H1 (cell line): Measurements from ENCODE around the gene MYRF. TPM values are rescaled to one million over a fixed set of nuclear protein-coding genes. Genes with fewer than 3 reads are reported as not detected.

Source experiments
- ASH2L ChIP-seq: fragments of 200-600, 300-600 bp; sonication (generic); IDR thresholded peaks from one replicate; pipeline ENCODE4 v1.7.1; 2017; ENCODE audit warnings: low read length
- BACH1 ChIP-seq: IDR thresholded peaks from 2 replicates; pipeline ENCODE4 v1.6.1; 2012; ENCODE audit warnings: low read length, improper control_type of control experiment
- BCL11A ChIP-seq, 2 experiments: IDR thresholded peaks; one replicate each; pipeline ENCODE4 v1.6.1; 2011; ENCODE audit warnings: low read depth in 2 of 2, low read length in 2 of 2, mild to moderate bottlenecking in 2 of 2
- BRCA1 ChIP-seq: IDR thresholded peaks from 2 replicates; pipeline ENCODE4 v1.6.1; 2012; ENCODE audit warnings: low read depth, low read length, improper control_type of control experiment
- CBX5 ChIP-seq: fragments of 300-800, 300-1000 bp; sonication (generic); IDR thresholded peaks from 2 replicates; pipeline ENCODE4 v1.7.1; 2016; ENCODE audit warnings: antibody characterized with exemption, low read length, low read depth
- EP300 ChIP-seq, 2 experiments: IDR thresholded peaks; 1 replicate in 1 of 2; 2 replicates in 1 of 2; pipeline ENCODE4 v1.6.1; 2011 to 2012; ENCODE audit warnings: low read depth in 2 of 2, low read length in 2 of 2, mild to moderate bottlenecking in 2 of 2, borderline replicate concordance in 1 of 2, inconsistent platforms in 1 of 2, moderate library complexity in 1 of 2
- POLR2AphosphoS5 ChIP-seq: IDR thresholded peaks from 2 replicates; pipeline ENCODE4 v1.6.1; 2011; ENCODE audit warnings: low read depth, low read length
- SIN3A ChIP-seq, 2 experiments: IDR thresholded peaks in 1 of 2; conservative IDR thresholded peaks in 1 of 2; 2 replicates each; pipeline ENCODE4 v1.6.1; 2011 to 2012; ENCODE audit warnings: low read length in 2 of 2, improper control_type of control experiment in 1 of 2, low read depth in 1 of 2, mild to moderate bottlenecking in 1 of 2
- polyA plus RNA-seq, 7 experiments: library from polyadenylated mRNA; depleted of rRNA in 3 of 7; stranded (reverse) in 5 of 7; unstranded in 2 of 7; fragments of >200 nt in 5 of 7; fragments of 200-250 nt in 2 of 7; gene quantifications; 1 replicate in 5 of 7; 2 replicates in 1 of 7; 4 replicates in 1 of 7; pipeline versions ENCODE4 v1.2.1 to v1.2.3, GENCODE V29; 2011 to 2013; ENCODE audit warnings: missing spikeins in 2 of 7, mixed read lengths in 2 of 7
- total RNA-seq: library from RNA; stranded (reverse); fragmentation: NEBNext Ultra II Directional; extraction: Animal tissue kit (Norgen Biotek cat#: 25700); gene quantifications from 2 replicates; pipeline ENCODE4 v1.2.1, GENCODE V29; 2021
- TF ChIP-seq, protein P1 (sequence below): IDR thresholded peaks from 2 replicates; pipeline ENCODE4 v1.6.1; 2012; ENCODE audit warnings: inconsistent platforms

The MYRF gene
- total and polyA plus RNA-seq, 2 of the 8 experiments (the other 6 are each of a cell fraction or from before 2014, with no cell fraction given) = 6.0 to 6.1 TPM

DNA sequence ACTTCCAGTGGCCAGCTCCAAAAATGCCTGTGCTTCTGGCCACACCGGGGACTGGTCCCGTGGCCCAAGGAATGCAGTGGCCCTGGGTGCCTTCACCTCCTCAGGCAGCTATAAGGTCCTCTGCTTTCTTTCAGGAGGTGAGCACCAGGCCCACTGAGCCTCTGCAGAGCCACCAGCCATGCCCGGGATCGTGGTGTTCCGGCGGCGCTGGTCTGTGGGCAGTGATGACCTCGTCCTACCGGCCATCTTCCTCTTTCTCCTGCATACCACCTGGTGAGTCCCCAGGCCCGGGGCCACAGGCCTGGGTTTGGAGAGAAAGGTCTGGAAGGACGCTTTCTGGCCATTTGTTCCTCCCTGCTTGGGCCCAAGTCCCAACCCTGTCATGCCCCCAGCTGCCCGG is 32.5 kb upstream of the MYRF start (continued):
- TF ChIP-seq POLR2AphosphoS5 (no peak), BRCA1 (no peak), BCL11A (IDR thresholded peaks at IDR 0.05; ENCODE audit: low read depth in 2 of 2, low read length in 2 of 2) (no peak), EP300 (IDR thresholded peaks at IDR 0.05; ENCODE audit: borderline replicate concordance in 1 of 2, low read depth in 2 of 2, low read length in 2 of 2) (no peak), CBX5 (no peak), BACH1 (no peak), ASH2L (no peak), SIN3A (conservative IDR thresholded peaks at IDR 0.05 in 1 of 2, IDR thresholded peaks at IDR 0.05 in 1 of 2; ENCODE audit: low read depth in 1 of 2, low read length in 2 of 2) (no peak)
- TF ChIP-seq, protein P1, sequence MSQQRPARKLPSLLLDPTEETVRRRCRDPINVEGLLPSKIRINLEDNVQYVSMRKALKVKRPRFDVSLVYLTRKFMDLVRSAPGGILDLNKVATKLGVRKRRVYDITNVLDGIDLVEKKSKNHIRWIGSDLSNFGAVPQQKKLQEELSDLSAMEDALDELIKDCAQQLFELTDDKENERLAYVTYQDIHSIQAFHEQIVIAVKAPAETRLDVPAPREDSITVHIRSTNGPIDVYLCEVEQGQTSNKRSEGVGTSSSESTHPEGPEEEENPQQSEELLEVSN = no peak
